Measurements from ENCODE around the gene MSTN. TPM values are rescaled to one million over a fixed set of nuclear protein-coding genes. Genes with fewer than 3 reads are reported as not detected.
A peak's percentile ranks its signal among the peaks of the same experiment; 100 is the strongest.

The MSTN gene
- total RNA-seq, 2 experiments from 2014 or later = not detected

DNA sequence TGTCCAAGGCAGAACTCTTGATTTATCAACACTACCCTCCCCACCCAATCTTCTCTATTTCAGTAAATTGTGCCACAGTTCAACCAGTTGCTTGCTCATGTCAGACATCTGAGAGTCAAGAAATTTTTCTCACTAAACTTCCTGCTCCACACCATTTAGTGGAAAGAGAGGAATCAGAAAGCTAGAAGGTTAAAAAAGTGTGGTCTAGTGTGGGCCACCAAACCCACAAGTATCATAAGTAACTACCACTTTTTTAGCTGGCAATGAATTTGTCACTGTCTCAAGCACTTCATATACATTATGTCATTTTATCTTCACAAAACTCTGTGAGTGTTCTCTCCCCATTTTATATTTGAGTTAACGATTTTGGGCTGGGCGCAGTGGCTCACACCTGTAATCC is 16.6 kb upstream of the MSTN start:
- Histone ChIP-seq H3K27me3 (ENCODE audit: control insufficient read depth in 1 of 2, insufficient read depth in 2 of 2, low read length in 2 of 2) (peaks cover 0 to 3% of the 10 kb centered on the region in 2 experiments), H3K4me3 (ENCODE audit: low read length) (no peak overlapping the region), H3K4me1 (ENCODE audit: insufficient read depth, low read length) (no peaks in the 10 kb centered on the region), H3K9me3 (ENCODE audit: control insufficient read depth in 1 of 2, insufficient read depth in 1 of 2, low read length in 2 of 2) (peaks cover 3 to 4% of the 10 kb centered on the region in 2 experiments), H3K36me3 (ENCODE audit: insufficient read depth, low read length) (no peaks in the 10 kb centered on the region), H3K27ac (ENCODE audit: low read depth in 1 of 2, low read length in 2 of 2) (no peak overlapping the region)
- DNase-seq = no peak
- H3K4me3 Mint-ChIP-seq = no peak overlapping the region
- H3K36me3 Mint-ChIP-seq (ENCODE audit: low read depth) = no peaks in the 10 kb centered on the region
- no peaks in the 10 kb centered on the region for H3K9me3 Mint-ChIP-seq
- peaks cover 29% of the 10 kb centered on the region for H3K27me3 Mint-ChIP-seq
- intact Hi-C loops (cut with DNase I, micrococcal nuclease) = no loop called here
- H3K27ac Mint-ChIP-seq = no peak overlapping the region
- no peaks in the 10 kb centered on the region for H3K4me1 Mint-ChIP-seq (ENCODE audit: low read depth)
- TF ChIP-seq, protein P1, sequence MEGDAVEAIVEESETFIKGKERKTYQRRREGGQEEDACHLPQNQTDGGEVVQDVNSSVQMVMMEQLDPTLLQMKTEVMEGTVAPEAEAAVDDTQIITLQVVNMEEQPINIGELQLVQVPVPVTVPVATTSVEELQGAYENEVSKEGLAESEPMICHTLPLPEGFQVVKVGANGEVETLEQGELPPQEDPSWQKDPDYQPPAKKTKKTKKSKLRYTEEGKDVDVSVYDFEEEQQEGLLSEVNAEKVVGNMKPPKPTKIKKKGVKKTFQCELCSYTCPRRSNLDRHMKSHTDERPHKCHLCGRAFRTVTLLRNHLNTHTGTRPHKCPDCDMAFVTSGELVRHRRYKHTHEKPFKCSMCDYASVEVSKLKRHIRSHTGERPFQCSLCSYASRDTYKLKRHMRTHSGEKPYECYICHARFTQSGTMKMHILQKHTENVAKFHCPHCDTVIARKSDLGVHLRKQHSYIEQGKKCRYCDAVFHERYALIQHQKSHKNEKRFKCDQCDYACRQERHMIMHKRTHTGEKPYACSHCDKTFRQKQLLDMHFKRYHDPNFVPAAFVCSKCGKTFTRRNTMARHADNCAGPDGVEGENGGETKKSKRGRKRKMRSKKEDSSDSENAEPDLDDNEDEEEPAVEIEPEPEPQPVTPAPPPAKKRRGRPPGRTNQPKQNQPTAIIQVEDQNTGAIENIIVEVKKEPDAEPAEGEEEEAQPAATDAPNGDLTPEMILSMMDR (IDR thresholded peaks at IDR 0.05) = no peak
- POLR2A ChIA-PET = no interaction called here
- no peak for ATAC-seq (ENCODE audit: poor library complexity)
- CTCF ChIA-PET = no interaction called here

DNA sequence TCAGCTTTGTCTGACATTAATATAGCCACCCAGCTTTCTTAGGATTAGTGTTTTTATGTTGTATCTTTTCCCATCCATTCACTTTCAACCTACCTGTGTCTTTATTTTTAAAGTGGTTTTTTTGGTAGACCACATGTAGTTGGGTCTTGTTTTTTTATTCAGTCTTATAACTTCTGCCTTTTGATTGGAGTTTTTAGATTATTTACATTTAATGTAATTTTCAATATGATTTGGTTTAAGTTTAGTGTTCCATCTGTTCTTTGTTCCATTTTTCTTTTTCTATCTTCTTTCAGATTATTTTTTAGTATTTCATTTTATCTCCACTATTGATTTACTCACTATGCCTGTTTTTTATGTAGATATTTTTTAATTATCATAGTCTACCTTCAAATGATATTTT is 13.1 kb upstream of the MSTN start:
- Histone ChIP-seq H3K4me1 (ENCODE audit: insufficient read depth, low read length) (no peaks in the 10 kb centered on the region), H3K36me3 (ENCODE audit: insufficient read depth, low read length) (no peaks in the 10 kb centered on the region), H3K4me3 (ENCODE audit: low read length) (no peak overlapping the region), H3K27ac (ENCODE audit: low read depth in 1 of 2, low read length in 2 of 2) (no peak overlapping the region), H3K9me3 (ENCODE audit: control insufficient read depth in 1 of 2, insufficient read depth in 1 of 2, low read length in 2 of 2) (peaks cover 3 to 4% of the 10 kb centered on the region in 2 experiments), H3K27me3 (ENCODE audit: control insufficient read depth in 1 of 2, insufficient read depth in 2 of 2, low read length in 2 of 2) (no peaks in the 10 kb centered on the region)
- intact Hi-C loops (cut with DNase I, micrococcal nuclease) = no loop called here
- no peak for DNase-seq
- Mint-ChIP-seq H3K9me3 (no peaks in the 10 kb centered on the region), H3K36me3 (ENCODE audit: low read depth) (no peaks in the 10 kb centered on the region), H3K27ac (no peak overlapping the region), H3K4me1 (ENCODE audit: low read depth) (no peaks in the 10 kb centered on the region), H3K27me3 (peaks cover 21% of the 10 kb centered on the region), H3K4me3 (no peak overlapping the region)
- TF ChIP-seq, protein P1 (IDR thresholded peaks at IDR 0.05) = no peak
- ChIA-PET CTCF (no interaction called here), POLR2A (no interaction called here)
- no peak for ATAC-seq (ENCODE audit: poor library complexity)

DNA sequence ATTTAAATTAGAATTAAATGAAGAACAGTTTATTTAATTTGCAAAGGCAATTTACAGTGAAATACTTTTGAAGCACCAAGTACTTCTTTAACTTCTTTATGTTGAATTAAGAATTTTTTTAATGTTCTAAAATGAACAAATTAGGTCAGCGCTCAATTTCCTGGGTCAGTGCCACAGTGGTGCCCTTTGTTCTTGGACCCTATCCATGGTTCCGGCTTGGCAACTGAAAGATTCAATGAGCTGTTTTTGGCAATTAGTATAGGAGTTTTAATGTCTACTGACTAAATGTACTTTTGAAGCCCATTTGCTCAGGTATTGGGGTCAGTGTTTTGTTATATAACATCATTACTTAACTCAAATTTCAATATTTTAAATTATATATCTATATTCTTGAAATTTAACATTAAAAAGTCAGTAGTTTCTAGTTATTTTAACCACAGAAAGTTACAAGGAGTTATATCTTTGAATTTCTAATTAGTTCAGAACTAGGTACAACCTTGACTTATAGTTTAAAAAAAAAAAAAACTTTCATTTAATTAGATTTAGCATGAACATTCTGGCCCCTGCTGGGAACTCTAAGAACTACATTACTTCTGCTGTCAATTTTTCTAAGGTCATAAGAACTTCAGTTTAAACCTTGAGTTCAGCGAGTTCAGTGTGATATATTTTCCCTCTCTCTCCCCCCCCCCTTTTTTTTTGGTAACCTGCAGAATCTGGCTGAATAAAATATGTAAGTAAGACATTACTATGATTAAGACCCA is 7.6 kb upstream of the MSTN start:
- H3K27me3 ChIP-seq (ENCODE audit: control insufficient read depth in 1 of 2, insufficient read depth in 2 of 2, low read length in 2 of 2) = no peaks in the 10 kb centered on the region
- H3K9me3 ChIP-seq (ENCODE audit: control insufficient read depth in 1 of 2, insufficient read depth in 1 of 2, low read length in 2 of 2) = no peaks in the 10 kb centered on the region
- H3K9me3 Mint-ChIP-seq = no peaks in the 10 kb centered on the region
- peaks cover 4% of the 10 kb centered on the region for H3K27me3 Mint-ChIP-seq
- no peaks in the 10 kb centered on the region for H3K4me1 ChIP-seq (ENCODE audit: insufficient read depth, low read length)
- TF ChIP-seq, protein P1 (IDR thresholded peaks at IDR 0.05) = peak; percentile 41
- H3K27ac Mint-ChIP-seq = no peak overlapping the region
- intact Hi-C loops (cut with DNase I, micrococcal nuclease) = loop anchor here (1.0 to 5.0 kb wide), 4 partner anchors 319 to 413 kb away; partner anchors contain the start of gene ASNSD1 (in 1 of the 2)
- POLR2A ChIA-PET = no interaction called here
- CTCF ChIA-PET = no interaction called here
- H3K27ac ChIP-seq (ENCODE audit: low read depth in 1 of 2, low read length in 2 of 2) = no peak overlapping the region
- DNase-seq (peak in 5 of 14 experiments; percentile 3 to 65 (median 58)), ATAC-seq (ENCODE audit: poor library complexity) (peak; percentile 49)
- no peak overlapping the region for H3K4me3 ChIP-seq (ENCODE audit: low read length)
- no peak overlapping the region for H3K4me3 Mint-ChIP-seq
- no peaks in the 10 kb centered on the region for H3K36me3 Mint-ChIP-seq (ENCODE audit: low read depth)
- no peaks in the 10 kb centered on the region for H3K36me3 ChIP-seq (ENCODE audit: insufficient read depth, low read length)
- H3K4me1 Mint-ChIP-seq (ENCODE audit: low read depth) = no peaks in the 10 kb centered on the region
